ENCODE data around the gene DDAH1. TPM values are rescaled to one million over a fixed set of nuclear protein-coding genes. Genes with fewer than 3 reads are reported as not detected.
"Not testable (repeated sequence)": the region's sequence is repeated elsewhere in the genome, so short reads cannot be mapped to it uniquely, and the experiment has no call there.

The DDAH1 gene
- total RNA-seq = 31.8 and 57.9 TPM in 2 replicates

- DNase-seq (ENCODE audit: low read depth in 2 of 2) = peak; percentile 75 to 85
Observed at GRCh38 chr1:85465099-85465785, at the start of gene DDAH1. TSS of gene DDAH1 (minus strand) at chr1:85465159. CDS start at chr1:85465045, 114 bp downstream.

GRCh38 chr1:85513998-85514397 lies 49.0 kb upstream of the DDAH1 start:
- not testable (repeated sequence) for DNase-seq (ENCODE audit: low read depth in 2 of 2)

- peak in 1 of 2 donors; percentile 14 for DNase-seq (ENCODE audit: low read depth in 2 of 2)
Observed at GRCh38 chr1:85504417-85504816, 39.5 kb upstream of the DDAH1 start.

- peak; percentile 84 to 88 for DNase-seq (ENCODE audit: low read depth in 2 of 2)
Observed at GRCh38 chr1:85502625-85503083, 37.7 kb upstream of the DDAH1 start.

- peak in 1 of 2 donors; percentile 12 for DNase-seq (ENCODE audit: low read depth in 2 of 2)
Observed at GRCh38 chr1:85502171-85502570, 37.2 kb upstream of the DDAH1 start.

- no peak for DNase-seq (ENCODE audit: low read depth in 2 of 2)
Observed at GRCh38 chr1:85501355-85501898, 36.5 kb upstream of the DDAH1 start.

GRCh38 chr1:85496941-85497582 lies 32.1 kb upstream of the DDAH1 start:
- DNase-seq (ENCODE audit: low read depth in 2 of 2) = peak in 1 of 2 donors; percentile 15

GRCh38 chr1:85495556-85495955 lies 30.6 kb upstream of the DDAH1 start:
- DNase-seq (ENCODE audit: low read depth in 2 of 2) = no peak

- peak in 1 of 2 donors; percentile 20 for DNase-seq (ENCODE audit: low read depth in 2 of 2)
Observed at GRCh38 chr1:85494904-85495266, 29.9 kb upstream of the DDAH1 start.

- no peak for DNase-seq (ENCODE audit: low read depth in 2 of 2)
Observed at GRCh38 chr1:85494074-85494903, 29.3 kb upstream of the DDAH1 start.

GRCh38 chr1:85490270-85490985 lies 25.5 kb upstream of the DDAH1 start:
- DNase-seq (ENCODE audit: low read depth in 2 of 2) = no peak

GRCh38 chr1:85488126-85488525 lies 23.2 kb upstream of the DDAH1 start:
- no peak for DNase-seq (ENCODE audit: low read depth in 2 of 2)

GRCh38 chr1:85485516-85485915 lies 20.6 kb upstream of the DDAH1 start:
- DNase-seq (ENCODE audit: low read depth in 2 of 2) = no peak

GRCh38 chr1:85484716-85485115 lies 19.8 kb upstream of the DDAH1 start:
- DNase-seq (ENCODE audit: low read depth in 2 of 2) = no peak

- peak; percentile 50 to 59 for DNase-seq (ENCODE audit: low read depth in 2 of 2)
Observed at GRCh38 chr1:85484264-85484663, 19.3 kb upstream of the DDAH1 start.

GRCh38 chr1:85481688-85482087 lies 16.7 kb upstream of the DDAH1 start:
- DNase-seq (ENCODE audit: low read depth in 2 of 2) = peak in 1 of 2 donors; percentile 27

GRCh38 chr1:85480566-85480965 lies 15.6 kb upstream of the DDAH1 start:
- no peak for DNase-seq (ENCODE audit: low read depth in 2 of 2)

- no peak for DNase-seq (ENCODE audit: low read depth in 2 of 2)
Observed at GRCh38 chr1:85479491-85479890, 14.5 kb upstream of the DDAH1 start.

GRCh38 chr1:85478366-85478765 lies 13.4 kb upstream of the DDAH1 start:
- DNase-seq (ENCODE audit: low read depth in 2 of 2) = no peak

- DNase-seq (ENCODE audit: low read depth in 2 of 2) = no peak
Observed at GRCh38 chr1:85475055-85475454, 10.1 kb upstream of the DDAH1 start.

- no peak for DNase-seq (ENCODE audit: low read depth in 2 of 2)
Observed at GRCh38 chr1:85473390-85473789, 8.4 kb upstream of the DDAH1 start.

Measured in lung microvascular endothelial cell (primary cell).